GM19025 (cell line): ENCODE results near the gene PAOX.
"Not testable (repeated sequence)": the region's sequence is repeated elsewhere in the genome, so short reads cannot be mapped to it uniquely, and the experiment has no call there.

Experiments used
- ATAC-seq: cut with Tn5 transposase; IDR thresholded peaks from one replicate; pipeline ENCODE4 v1.9.1; 2021; ENCODE audit warnings: mild to moderate bottlenecking, low read depth, moderate library complexity; ENCODE audit not compliant: unreplicated experiment

Gene PAOX

GRCh38 chr10:133361773-133362441 is 17.2 kb upstream of the PAOX start:
- ATAC-seq = no peak

GRCh38 chr10:133362846-133363245 is 16.2 kb upstream of the PAOX start:
- ATAC-seq = no peak

GRCh38 chr10:133364645-133365431 is 14.2 kb upstream of the PAOX start:
- no peak for ATAC-seq

- ATAC-seq = no peak
Observed at GRCh38 chr10:133365461-133366129, 13.5 kb upstream of the PAOX start.

- no peak for ATAC-seq
Observed at GRCh38 chr10:133366130-133366478, 13.0 kb upstream of the PAOX start.

- no peak for ATAC-seq
Observed at GRCh38 chr10:133366751-133367150, 12.3 kb upstream of the PAOX start.

GRCh38 chr10:133367461-133367860 is 11.6 kb upstream of the PAOX start:
- not testable (repeated sequence) for ATAC-seq

- no peak for ATAC-seq
Observed at GRCh38 chr10:133368153-133368552, 10.9 kb upstream of the PAOX start.

- ATAC-seq = no peak
Observed at GRCh38 chr10:133370030-133370786, 8.9 kb upstream of the PAOX start.

GRCh38 chr10:133372507-133372906 is 6.6 kb upstream of the PAOX start:
- ATAC-seq = no peak

GRCh38 chr10:133373174-133374090 is 5.6 kb upstream of the PAOX start, which contains the start of gene ECHS1:
ECHS1 (minus strand) TSS chr10:133373354; CDS start chr10:133373333, 21 bp downstream.
- ATAC-seq = peak; percentile 94

GRCh38 chr10:133375357-133376115 is 3.5 kb upstream of the PAOX start:
- no peak for ATAC-seq

- ATAC-seq = not testable (repeated sequence)
Observed at GRCh38 chr10:133376183-133376582, 2.9 kb upstream of the PAOX start.

- ATAC-seq = no peak
Observed at GRCh38 chr10:133377025-133377817, 1.8 kb upstream of the PAOX start.

GRCh38 chr10:133377818-133378250 is 1.2 kb upstream of the PAOX start:
- no peak for ATAC-seq

- peak; percentile 41 for ATAC-seq
Observed at GRCh38 chr10:133378251-133379096, 588 bp upstream of the PAOX start.
